ENCODE data around the gene STK32C. TPM values are rescaled to one million over a fixed set of nuclear protein-coding genes. Genes with fewer than 3 reads are reported as not detected.
A peak's percentile ranks its signal among the peaks of the same experiment; 100 is the strongest.
"Not testable (repeated sequence)": the region's sequence is repeated elsewhere in the genome, so short reads cannot be mapped to it uniquely, and the experiment has no call there.

STK32C gene
- total RNA-seq (10 to 100 TPM in 1 of 2 donors, 1 to 10 TPM in 1; 7.1 to 12.2 TPM), polyA plus RNA-seq (10 to 100 TPM in 1 of 2 donors, 1 to 10 TPM in 1; 4.9 to 12.4 TPM)
- long read RNA-seq, donor 1, partial matches to known transcripts = 2 of 10 reads
- long read RNA-seq, donor 1, other reads (novel, unspliced or antisense) = 5 of 10 reads
- long read RNA-seq, donor 2, partial matches to known transcripts = 0 of 8 reads
- long read RNA-seq, donor 2, other reads (novel, unspliced or antisense) = 3 of 8 reads

GRCh38 chr10:132307823-132308586 lies at the start of gene STK32C:
STK32C (minus strand) TSS chr10:132307950; CDS start chr10:132307833, 117 bp downstream.
- Histone ChIP-seq H3K27ac (ENCODE audit: low read depth in 1 of 2, low read length in 2 of 2) (peak within 1 kb of the TSS in 1 of 2 donors; percentile 1), H3K4me1 (ENCODE audit: control insufficient read depth in 1 of 2, insufficient read depth in 2 of 2, low read length in 2 of 2) (no peaks in the 10 kb centered on the region), H3K27me3 (ENCODE audit: control insufficient read depth in 1 of 2, insufficient read depth in 2 of 2, low read length in 1 of 2) (no peaks in the 10 kb centered on the region), H3K36me3 (ENCODE audit: control insufficient read depth in 1 of 2, insufficient read depth in 2 of 2, low read length in 1 of 2) (no peaks in the 10 kb centered on the region), H3K4me3 (ENCODE audit: low read length in 2 of 2) (peak within 1 kb of the TSS; percentile 39 to 76), H3K9me3 (ENCODE audit: control insufficient read depth, low read length) (no peaks in the 10 kb centered on the region)
- 1% methylated on average over 46 to 84 of the region's 84 CpGs for WGBS, 2 donors
- peak; percentile 95 to 97 for DNase-seq
- intact Hi-C loops (cut with DNase I) = no loop called here
- peak; percentile 97 for ATAC-seq (ENCODE audit: low FRiP score)

GRCh38 chr10:132356621-132357195 lies 49.0 kb upstream of the STK32C start:
- H3K9me3 ChIP-seq (ENCODE audit: control insufficient read depth, low read length) = no peaks in the 10 kb centered on the region
- no peak overlapping the region for H3K27ac ChIP-seq (ENCODE audit: low read depth in 1 of 2, low read length in 2 of 2)
- DNase-seq = peak; percentile 30 to 55
- H3K27me3 ChIP-seq (ENCODE audit: control insufficient read depth in 1 of 2, insufficient read depth in 2 of 2, low read length in 1 of 2) = no peaks in the 10 kb centered on the region
- ATAC-seq (ENCODE audit: low FRiP score) = no peak
- H3K4me1 ChIP-seq (ENCODE audit: control insufficient read depth in 1 of 2, insufficient read depth in 2 of 2, low read length in 2 of 2) = no peaks in the 10 kb centered on the region
- intact Hi-C loops (cut with DNase I) = no loop called here
- H3K4me3 ChIP-seq (ENCODE audit: low read length in 2 of 2) = no peak overlapping the region
- H3K36me3 ChIP-seq (ENCODE audit: control insufficient read depth in 1 of 2, insufficient read depth in 2 of 2, low read length in 1 of 2) = no peaks in the 10 kb centered on the region
- 96% methylated on average over 12 of the region's 12 CpGs for WGBS, 2 donors

- no peak overlapping the region for H3K4me3 ChIP-seq (ENCODE audit: low read length in 2 of 2)
- no peaks in the 10 kb centered on the region for H3K4me1 ChIP-seq (ENCODE audit: control insufficient read depth in 1 of 2, insufficient read depth in 2 of 2, low read length in 2 of 2)
- H3K27ac ChIP-seq (ENCODE audit: low read depth in 1 of 2, low read length in 2 of 2) = no peak overlapping the region
- WGBS, 2 donors = 93 to 94% methylated on average over 13 of the region's 13 CpGs
- intact Hi-C loops (cut with DNase I) = no loop called here
- no peaks in the 10 kb centered on the region for H3K36me3 ChIP-seq (ENCODE audit: control insufficient read depth in 1 of 2, insufficient read depth in 2 of 2, low read length in 1 of 2)
- H3K9me3 ChIP-seq (ENCODE audit: control insufficient read depth, low read length) = no peaks in the 10 kb centered on the region
- H3K27me3 ChIP-seq (ENCODE audit: control insufficient read depth in 1 of 2, insufficient read depth in 2 of 2, low read length in 1 of 2) = no peaks in the 10 kb centered on the region
- DNase-seq (peak; percentile 29 to 50), ATAC-seq (ENCODE audit: low FRiP score) (no peak)
Observed at GRCh38 chr10:132355754-132356153, 48.0 kb upstream of the STK32C start.

- DNase-seq = peak; percentile 31 to 55
- Histone ChIP-seq H3K27ac (ENCODE audit: low read depth in 1 of 2, low read length in 2 of 2) (no peak overlapping the region), H3K4me3 (ENCODE audit: low read length in 2 of 2) (no peak overlapping the region), H3K36me3 (ENCODE audit: control insufficient read depth in 1 of 2, insufficient read depth in 2 of 2, low read length in 1 of 2) (no peaks in the 10 kb centered on the region), H3K9me3 (ENCODE audit: control insufficient read depth, low read length) (no peaks in the 10 kb centered on the region), H3K4me1 (ENCODE audit: control insufficient read depth in 1 of 2, insufficient read depth in 2 of 2, low read length in 2 of 2) (no peaks in the 10 kb centered on the region), H3K27me3 (ENCODE audit: control insufficient read depth in 1 of 2, insufficient read depth in 2 of 2, low read length in 1 of 2) (no peaks in the 10 kb centered on the region)
- intact Hi-C loops (cut with DNase I) = no loop called here
- ATAC-seq (ENCODE audit: low FRiP score) = no peak
- 92 to 93% methylated on average over 17 of the region's 17 CpGs for WGBS, 2 donors
Observed at GRCh38 chr10:132355297-132355696, 47.5 kb upstream of the STK32C start.

GRCh38 chr10:132354356-132355094 lies 46.8 kb upstream of the STK32C start:
- peak; percentile 43 to 64 for DNase-seq
- H3K27ac ChIP-seq (ENCODE audit: low read depth in 1 of 2, low read length in 2 of 2) = no peak overlapping the region
- no peak for ATAC-seq (ENCODE audit: low FRiP score)
- H3K36me3 ChIP-seq (ENCODE audit: control insufficient read depth in 1 of 2, insufficient read depth in 2 of 2, low read length in 1 of 2) = no peaks in the 10 kb centered on the region
- H3K4me1 ChIP-seq (ENCODE audit: control insufficient read depth in 1 of 2, insufficient read depth in 2 of 2, low read length in 2 of 2) = no peaks in the 10 kb centered on the region
- WGBS, 2 donors = 89 to 93% methylated on average over 32 of the region's 32 CpGs
- intact Hi-C loops (cut with DNase I) = loop anchor here in 1 of 2 donors (5.0 kb wide), 1 partner anchor 132 kb away; no protein-coding TSS in a partner anchor
- H3K9me3 ChIP-seq (ENCODE audit: control insufficient read depth, low read length) = no peaks in the 10 kb centered on the region
- H3K27me3 ChIP-seq (ENCODE audit: control insufficient read depth in 1 of 2, insufficient read depth in 2 of 2, low read length in 1 of 2) = no peaks in the 10 kb centered on the region
- no peak overlapping the region for H3K4me3 ChIP-seq (ENCODE audit: low read length in 2 of 2)

- no peak overlapping the region for H3K4me3 ChIP-seq (ENCODE audit: low read length in 2 of 2)
- H3K9me3 ChIP-seq (ENCODE audit: control insufficient read depth, low read length) = no peaks in the 10 kb centered on the region
- WGBS, 2 donors = 90 to 93% methylated on average over 19 to 20 of the region's 20 CpGs
- H3K36me3 ChIP-seq (ENCODE audit: control insufficient read depth in 1 of 2, insufficient read depth in 2 of 2, low read length in 1 of 2) = no peaks in the 10 kb centered on the region
- ATAC-seq (ENCODE audit: low FRiP score) (peak; percentile 32), DNase-seq (peak; percentile 36 to 60)
- intact Hi-C loops (cut with DNase I) = loop anchor here (1.0 to 5.0 kb wide), 2 partner anchors 130 to 131 kb away; no protein-coding TSS in a partner anchor
- no peaks in the 10 kb centered on the region for H3K27me3 ChIP-seq (ENCODE audit: control insufficient read depth in 1 of 2, insufficient read depth in 2 of 2, low read length in 1 of 2)
- H3K27ac ChIP-seq (ENCODE audit: low read depth in 1 of 2, low read length in 2 of 2) = no peak overlapping the region
- H3K4me1 ChIP-seq (ENCODE audit: control insufficient read depth in 1 of 2, insufficient read depth in 2 of 2, low read length in 2 of 2) = no peaks in the 10 kb centered on the region
Observed at GRCh38 chr10:132353456-132354355, 46.0 kb upstream of the STK32C start.

GRCh38 chr10:132352462-132353308 lies 44.9 kb upstream of the STK32C start:
- DNase-seq (peak; percentile 86 to 93), ATAC-seq (ENCODE audit: low FRiP score) (peak; percentile 74)
- not testable (repeated sequence) for H3K4me1 ChIP-seq (ENCODE audit: control insufficient read depth in 1 of 2, insufficient read depth in 2 of 2, low read length in 2 of 2); H3K27ac ChIP-seq (ENCODE audit: low read depth in 1 of 2, low read length in 2 of 2); H3K4me3 ChIP-seq (ENCODE audit: low read length in 2 of 2); H3K27me3 ChIP-seq (ENCODE audit: control insufficient read depth in 1 of 2, insufficient read depth in 2 of 2, low read length in 1 of 2); H3K36me3 ChIP-seq (ENCODE audit: control insufficient read depth in 1 of 2, insufficient read depth in 2 of 2, low read length in 1 of 2); H3K9me3 ChIP-seq (ENCODE audit: control insufficient read depth, low read length)
- intact Hi-C loops (cut with DNase I) = loop anchor here (1.0 to 5.0 kb wide), 2 partner anchors 129 to 130 kb away; no protein-coding TSS in a partner anchor
- 57 to 60% methylated on average over 21 to 36 of the region's 44 CpGs for WGBS, 2 donors
